ENCODE data around the gene FOXC1. TPM values are rescaled to one million over a fixed set of nuclear protein-coding genes. Genes with fewer than 3 reads are reported as not detected.

Gene FOXC1
- total and polyA plus RNA-seq, 10 of the 15 experiments (the other 5 are each of a cell fraction or from before 2014, with no cell fraction given): 0.13 to 1.5 (median 0.48) TPM; not detected in 2

- ATAC-seq (no peak), DNase-seq (ENCODE audit: low read depth, low spot score) (no peak), FAIRE-seq (no peak)
- no TSS peak for BruUV-seq (replicated peaks)
- H3K4me1 ChIP-seq (ENCODE audit: control insufficient read depth, insufficient read depth, low read length): peaks cover 3% of the 10 kb centered on the region; the same call in 1 of the 2 replicates
- H3K79me2 ChIP-seq (ENCODE audit: control insufficient read depth, insufficient read depth, low read length): no peaks in the 10 kb centered on the region
- no peak overlapping the region for H3K4me3 ChIP-seq
- intact Hi-C loops (cut with micrococcal nuclease; ENCODE audit: unreplicated experiment) (loop anchor here (5.0 kb wide), 1 partner anchor 184 kb away; no protein-coding TSS in a partner anchor), in situ Hi-C loops (cut with MboI) (no loop called here)
- H3K27me3 ChIP-seq (replicated peaks in 1 of 2; ENCODE audit: control insufficient read depth in 2 of 2, insufficient read depth in 2 of 2, low read length in 1 of 2): peaks cover 7% of the 10 kb centered on the region in 2 experiments; a peak in 3 of 4 replicates
- WGBS (ENCODE audit: insufficient coverage, insufficient replicate concordance, low lambda C conversion rate, missing lambda C conversion rate): 37% methylated on average over 3 of the region's 3 CpGs
- no peak overlapping the region for H3K9ac ChIP-seq (ENCODE audit: control insufficient read depth, insufficient read depth, low read length)
- RAD21 ChIA-PET (ENCODE audit: unreplicated experiment): interaction anchor here (0.6 kb wide), 1 partner anchor 419 kb away, joined by 4 read pairs; no protein-coding TSS in a partner anchor
- SMC1A ChIA-PET (ENCODE audit: uncharacterized antibody, unreplicated experiment): interaction anchor here (1.6 kb wide), 1 partner anchor 491 kb away, joined by 5 read pairs; no protein-coding TSS in a partner anchor
- CTCF ChIA-PET: no interaction called here
- H3K4me2 ChIP-seq (ENCODE audit: control insufficient read depth, insufficient read depth): no peak overlapping the region
- no peak overlapping the region for H2AFZ ChIP-seq (ENCODE audit: control insufficient read depth, low read depth, low read length)
- POLR2A ChIA-PET: no interaction called here
- 0 out of 2 replicates have a peak, but pooled peaks cover 3% of the 10 kb centered on the region for H4K20me1 ChIP-seq (ENCODE audit: control insufficient read depth, insufficient read depth)
- H3K27ac ChIP-seq (ENCODE audit: control insufficient read depth, insufficient read depth): no peak overlapping the region
- no peaks in the 10 kb centered on the region; the same call in 2 of the 3 replicates for H3K9me3 ChIP-seq (replicated peaks; ENCODE audit: control insufficient read depth, insufficient read depth, low read length)
- no peaks in the 10 kb centered on the region for H3K36me3 ChIP-seq (ENCODE audit: control insufficient read depth in 2 of 2, insufficient read depth in 2 of 2, low read length in 1 of 2)
- TF ChIP-seq PML (IDR thresholded peaks at IDR 0.05; ENCODE audit: low read length): no peak
- no peak for TF ChIP-seq NKRF (conservative IDR thresholded peaks at IDR 0.05)
- TF ChIP-seq SMARCA5 (IDR thresholded peaks at IDR 0.05): no peak
- TF ChIP-seq PKNOX1 (IDR thresholded peaks at IDR 0.05): no peak
- TF ChIP-seq ZSCAN29 (IDR thresholded peaks at IDR 0.05): no peak
- TF ChIP-seq BACH1 (IDR thresholded peaks at IDR 0.05; ENCODE audit: borderline replicate concordance): no peak
- TF ChIP-seq FOS (IDR thresholded peaks at IDR 0.05; ENCODE audit: borderline replicate concordance, extremely low read depth, insufficient read length): no peak
- no peak for TF ChIP-seq NR2C2 (IDR thresholded peaks at IDR 0.05; ENCODE audit: borderline replicate concordance, control insufficient read depth, insufficient read length, low read depth)
- no peak for TF ChIP-seq CEBPB (IDR thresholded peaks at IDR 0.05; ENCODE audit: borderline replicate concordance in 1 of 2, low read depth in 2 of 2, low read length in 2 of 2)
- no peak for TF ChIP-seq POLR2AphosphoS2 (IDR thresholded peaks at IDR 0.05; ENCODE audit: low read depth, low read length)
- no peak for TF ChIP-seq JUND (IDR thresholded peaks at IDR 0.05; ENCODE audit: low read depth, low read length)
- TF ChIP-seq CHD2 (IDR thresholded peaks at IDR 0.05; ENCODE audit: borderline replicate concordance, low read depth, low read length): no peak
- TF ChIP-seq GABPA (IDR thresholded peaks at IDR 0.05; ENCODE audit: low read depth): no peak
Measured at GRCh38 chr6:1613346-1613687, 3.6 kb downstream of the FOXC1 start.

All from GM12878 (cell line).